Mucosa of gallbladder (tissue), 1 donor: ENCODE measurements around the gene TAS1R1. TPM values are rescaled to one million over a fixed set of nuclear protein-coding genes. Genes with fewer than 3 reads are reported as not detected.
"Not testable (repeated sequence)": the region's sequence is repeated elsewhere in the genome, so short reads cannot be mapped to it uniquely, and the experiment has no call there.

Experiments
- DNase-seq: peaks from one replicate; pipeline ENCODE4 v3.0.0-alpha.2; 2020; ENCODE audit warnings: low spot score
- total RNA-seq: library from RNA; stranded (reverse); gene quantifications from one replicate; pipeline ENCODE4 v1.2.1, GENCODE V29; 2021
- donor health status: DM: no; HTN: no; CAD: no.

The TAS1R1 gene
- total RNA-seq, 1 donor from 2014 or later, result 0.49 TPM

- no peak for DNase-seq
Observed at GRCh38 chr1:6588893-6589520, 33.9 kb downstream of the TAS1R1 start.

- no peak for DNase-seq
Observed at GRCh38 chr1:6590046-6590445, 34.9 kb downstream of the TAS1R1 start.

- no peak for DNase-seq
Observed at GRCh38 chr1:6591222-6591621, 36.1 kb downstream of the TAS1R1 start.

GRCh38 chr1:6591644-6592043 lies 36.5 kb downstream of the TAS1R1 start:
- no peak for DNase-seq

GRCh38 chr1:6592441-6592840 lies 37.3 kb downstream of the TAS1R1 start:
- DNase-seq, result no peak

- DNase-seq, result no peak
Observed at GRCh38 chr1:6592865-6593593, 37.9 kb downstream of the TAS1R1 start.

- DNase-seq, result no peak
Observed at GRCh38 chr1:6593810-6594209, 38.7 kb downstream of the TAS1R1 start.

GRCh38 chr1:6594977-6595740 lies 40.1 kb downstream of the TAS1R1 start:
- no peak for DNase-seq

- DNase-seq, result no peak
Observed at GRCh38 chr1:6596351-6596750, 41.2 kb downstream of the TAS1R1 start.

- DNase-seq, result no peak
Observed at GRCh38 chr1:6596886-6597776, 42.0 kb downstream of the TAS1R1 start.

GRCh38 chr1:6597777-6598131 lies 42.6 kb downstream of the TAS1R1 start:
- DNase-seq, result no peak

- no peak for DNase-seq
Observed at GRCh38 chr1:6599141-6599975, 44.3 kb downstream of the TAS1R1 start.

GRCh38 chr1:6599991-6600390 lies 44.9 kb downstream of the TAS1R1 start:
- DNase-seq, result not testable (repeated sequence)

- DNase-seq, result no peak
Observed at GRCh38 chr1:6600410-6601048, 45.4 kb downstream of the TAS1R1 start.

- DNase-seq, result peak; percentile 87
Observed at GRCh38 chr1:6601049-6601922, 46.2 kb downstream of the TAS1R1 start.

- peak; percentile 37 for DNase-seq
Observed at GRCh38 chr1:6601923-6602668, 47.0 kb downstream of the TAS1R1 start.

GRCh38 chr1:6602669-6603237 lies 47.6 kb downstream of the TAS1R1 start, which contains the start of gene KLHL21:
TSS of gene KLHL21 (minus strand) at chr1:6602869. CDS start at chr1:6602817, 52 bp downstream.
- peak; percentile 85 for DNase-seq

- DNase-seq, result peak; percentile 53
Observed at GRCh38 chr1:6603238-6603914, 48.3 kb downstream of the TAS1R1 start.
